ENCODE measurements around the gene CCDC88C. TPM values are rescaled to one million over a fixed set of nuclear protein-coding genes. Genes with fewer than 3 reads are reported as not detected.

CCDC88C gene
- total and polyA plus RNA-seq, 2 donors (not counting 3 experiments of a cell fraction or from before 2014, with no cell fraction given) = 11.4 to 52.1 TPM

GRCh38 chr14:91380610-91381371, 36.8 kb downstream of the CCDC88C start:
- Histone ChIP-seq H3K9ac (replicated peaks; ENCODE audit: extremely low read depth, insufficient read depth, low read length) (no peak overlapping the region), H3K36me3 (ENCODE audit: control insufficient read depth in 2 of 2, extremely low read depth in 1 of 2, insufficient read depth in 2 of 2, low read length in 2 of 2) (no peaks in the 10 kb centered on the region), H2AFZ (ENCODE audit: low read depth, low read length) (no peak overlapping the region), H3K4me3 (replicated peaks in 1 of 3; ENCODE audit: insufficient read depth in 1 of 3, low read depth in 1 of 3, low read length in 3 of 3) (no peak overlapping the region), H4K20me1 (replicated peaks; ENCODE audit: control insufficient read depth, extremely low read depth, insufficient read depth, low read length) (no peaks in the 10 kb centered on the region), H3K9me3 (replicated peaks; ENCODE audit: control insufficient read depth, insufficient read depth, low read length) (no peaks in the 10 kb centered on the region), H3K9me1 (replicated peaks; ENCODE audit: control insufficient read depth, extremely low read depth, insufficient read depth, low read length) (no peaks in the 10 kb centered on the region), H3K79me2 (ENCODE audit: control insufficient read depth, insufficient read depth, low read length) (peaks cover 3% of the 10 kb centered on the region), H3K27ac (ENCODE audit: insufficient read depth, low read depth, low read length) (no peak overlapping the region), H3K4me2 (ENCODE audit: insufficient read depth, low read length) (no peak overlapping the region), H3K4me1 (ENCODE audit: control insufficient read depth, extremely low read depth, insufficient read depth, low read length) (peaks cover 16% of the 10 kb centered on the region), H3K27me3 (ENCODE audit: control insufficient read depth in 2 of 2, insufficient read depth in 2 of 2, low read length in 2 of 2) (no peaks in the 10 kb centered on the region)
- no TSS peak for BruUV-seq (replicated peaks)
- FAIRE-seq (no peak), DNase-seq (ENCODE audit: low read depth, low spot score) (peak; percentile 19)
- POLR2A ChIA-PET = no interaction called here
- intact Hi-C loops (cut with micrococcal nuclease) = no loop called here
- dilution Hi-C loops (cut with MboI; ENCODE audit: extremely low pct_ligation_motif_present, low sequenced_read_pairs) = no loop called here
- no peak for TF ChIP-seq MYC (IDR thresholded peaks at IDR 0.05; ENCODE audit: low read depth, low read length)
- TF ChIP-seq JUN (IDR thresholded peaks at IDR 0.05; ENCODE audit: borderline replicate concordance, insufficient read depth, insufficient read length, low read depth) = no peak
- no peak for TF ChIP-seq FOS (IDR thresholded peaks at IDR 0.05; ENCODE audit: borderline replicate concordance, insufficient read depth, low read length)
- TF ChIP-seq CTCF (IDR thresholded peaks at IDR 0.05; ENCODE audit: extremely low read depth in 1 of 2, insufficient read depth in 1 of 2, low read depth in 1 of 2, low read length in 2 of 2) = no peak
- no peak for TF ChIP-seq GATA2 (IDR thresholded peaks at IDR 0.05; ENCODE audit: insufficient read depth, insufficient read length, low read depth, low read length)
- no peak for TF ChIP-seq MAX (IDR thresholded peaks at IDR 0.05; ENCODE audit: insufficient read depth, insufficient read length)
- TF ChIP-seq POLR2A (IDR thresholded peaks at IDR 0.05; ENCODE audit: low read depth, low read length) = no peak
- no peak for TF ChIP-seq EZH2 (IDR thresholded peaks at IDR 0.05; ENCODE audit: borderline replicate concordance, low read depth, low read length, severe bottlenecking)
- no peak for TF ChIP-seq POLR2AphosphoS5 (IDR thresholded peaks at IDR 0.05; ENCODE audit: insufficient read depth, low read depth, low read length)
- CTCF ChIA-PET = no interaction called here

Data from endothelial cell of umbilical vein (primary cell).